Measurements from ENCODE around the gene TEDC2. TPM values are rescaled to one million over a fixed set of nuclear protein-coding genes. Genes with fewer than 3 reads are reported as not detected.

Gene TEDC2, protein sequence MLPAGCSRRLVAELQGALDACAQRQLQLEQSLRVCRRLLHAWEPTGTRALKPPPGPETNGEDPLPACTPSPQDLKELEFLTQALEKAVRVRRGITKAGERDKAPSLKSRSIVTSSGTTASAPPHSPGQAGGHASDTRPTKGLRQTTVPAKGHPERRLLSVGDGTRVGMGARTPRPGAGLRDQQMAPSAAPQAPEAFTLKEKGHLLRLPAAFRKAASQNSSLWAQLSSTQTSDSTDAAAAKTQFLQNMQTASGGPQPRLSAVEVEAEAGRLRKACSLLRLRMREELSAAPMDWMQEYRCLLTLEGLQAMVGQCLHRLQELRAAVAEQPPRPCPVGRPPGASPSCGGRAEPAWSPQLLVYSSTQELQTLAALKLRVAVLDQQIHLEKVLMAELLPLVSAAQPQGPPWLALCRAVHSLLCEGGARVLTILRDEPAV
- total RNA-seq: 10 to 100 TPM; 21.6 to 32.9 TPM

DNA sequence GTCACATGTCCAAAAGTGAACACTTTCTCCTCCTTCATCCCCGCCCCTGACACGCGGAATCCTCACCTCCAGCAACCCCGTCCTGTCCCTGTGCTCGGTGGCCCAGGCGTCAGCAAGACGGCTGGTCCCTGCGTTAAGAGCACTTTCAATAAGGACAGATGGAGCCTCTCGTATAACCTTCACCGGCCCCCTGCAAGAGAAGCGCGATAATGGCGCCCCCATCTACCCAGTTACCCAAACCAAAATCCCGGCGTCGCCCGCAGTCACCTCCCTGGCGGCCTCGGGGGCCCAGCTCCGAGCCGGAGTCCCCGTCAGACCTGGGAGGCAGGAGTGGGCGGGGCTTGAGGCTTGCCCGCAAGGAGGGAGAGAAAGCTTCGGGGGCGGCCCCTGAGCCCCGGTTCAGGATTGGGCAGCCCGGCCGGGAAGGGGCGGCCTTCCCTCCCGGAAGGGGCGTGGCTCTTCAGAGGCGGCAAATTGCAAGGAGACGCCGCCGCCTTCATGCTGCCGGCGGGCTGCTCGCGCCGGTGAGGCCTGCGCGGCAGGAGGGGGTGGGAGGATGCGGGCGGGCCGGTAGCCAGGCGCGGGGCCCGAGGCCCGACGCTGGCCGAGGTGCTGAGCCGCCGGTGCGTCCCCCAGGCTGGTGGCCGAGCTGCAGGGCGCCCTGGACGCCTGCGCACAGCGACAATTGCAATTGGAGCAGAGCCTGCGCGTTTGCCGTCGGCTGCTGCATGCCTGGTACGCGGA is at the start of gene TEDC2:
TEDC2 (plus strand) TSS at position 463 of the 744 bp plus-strand sequence; CDS start at position 499, 36 bp downstream.
- H3K4me3 Mint-ChIP-seq: peak within 1 kb of the TSS; percentile 79
- peaks cover 42% of the 10 kb centered on the region for H3K36me3 Mint-ChIP-seq (ENCODE audit: low read depth)
- CTCF ChIA-PET: interaction anchor here (0.7 to 1.5 kb wide), 9 partner anchors 10 to 304 kb away, joined by 3 to 4 read pairs (median 4); partner anchors contain the start of genes CCNF, TBC1D24 and TRAF7
- no peaks in the 10 kb centered on the region for H3K27me3 Mint-ChIP-seq (ENCODE audit: low read depth)
- H3K4me1 Mint-ChIP-seq (ENCODE audit: low read depth): peaks cover 16% of the 10 kb centered on the region
- peak; percentile 97 for ATAC-seq
- no peaks in the 10 kb centered on the region for H3K9me3 Mint-ChIP-seq (ENCODE audit: insufficient read depth)
- DNase-seq: peak; percentile 98
- POLR2A ChIA-PET: interaction anchor here (1.0 to 3.5 kb wide), 6 partner anchors 11 to 54 kb away, joined by 3 to 14 read pairs (median 4); partner anchors contain the start of genes ATP6V0C, CCNF and NTN3
- peak within 1 kb of the TSS; percentile 94 for H3K27ac Mint-ChIP-seq

DNA sequence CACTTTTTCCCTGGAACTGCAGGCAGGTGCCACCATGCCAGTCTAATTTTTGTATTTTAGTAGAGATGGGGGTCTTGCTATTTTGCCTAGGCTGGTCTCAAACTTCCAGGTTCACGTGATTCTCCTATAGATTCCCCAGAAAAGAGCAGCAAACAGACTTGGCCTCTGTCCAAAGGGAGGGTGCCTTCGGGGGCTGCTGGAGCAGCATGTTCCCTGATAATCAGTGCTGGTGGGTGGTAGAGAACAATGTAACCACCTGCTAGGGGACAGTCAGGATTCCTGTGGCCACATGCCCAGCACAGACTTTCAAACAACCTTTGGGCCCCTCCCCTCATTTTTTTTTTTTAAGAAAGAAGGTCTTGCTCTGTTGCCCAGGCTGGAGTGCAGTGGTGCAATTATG is 44.8 kb upstream of the TEDC2 start:
- Mint-ChIP-seq H3K27me3 (ENCODE audit: low read depth) (peaks cover 15% of the 10 kb centered on the region), H3K36me3 (ENCODE audit: low read depth) (no peaks in the 10 kb centered on the region), H3K4me3 (no peak overlapping the region), H3K4me1 (ENCODE audit: low read depth) (no peaks in the 10 kb centered on the region), H3K27ac (no peak overlapping the region), H3K9me3 (ENCODE audit: insufficient read depth) (no peaks in the 10 kb centered on the region)
- CTCF ChIA-PET: no interaction called here
- DNase-seq: no peak
- POLR2A ChIA-PET: no interaction called here
- no peak for ATAC-seq

DNA sequence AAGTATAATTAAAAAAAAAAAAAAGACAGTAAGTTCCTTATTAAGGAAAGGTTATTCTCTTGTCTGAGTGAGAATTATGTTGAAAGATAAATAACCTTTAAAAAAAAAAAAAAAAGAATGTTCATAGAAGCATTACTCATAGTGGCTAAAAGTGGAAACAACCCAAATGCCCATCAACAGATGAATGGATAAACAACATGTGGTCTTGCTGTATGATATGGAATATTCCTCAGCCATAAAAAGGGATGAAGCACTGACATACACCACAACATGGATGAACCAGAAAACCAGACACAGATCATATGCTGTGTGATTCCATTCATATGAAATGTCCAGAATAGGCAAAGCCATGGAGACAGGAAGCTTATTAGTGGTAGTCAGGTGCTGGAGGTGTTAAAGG is 39.9 kb upstream of the TEDC2 start:
- no peak for DNase-seq
- CTCF ChIA-PET: no interaction called here
- H3K4me3 Mint-ChIP-seq: no peak overlapping the region
- no peak overlapping the region for H3K27ac Mint-ChIP-seq
- no peak for ATAC-seq
- peaks cover 18% of the 10 kb centered on the region for H3K4me1 Mint-ChIP-seq (ENCODE audit: low read depth)
- peaks cover 4% of the 10 kb centered on the region for H3K27me3 Mint-ChIP-seq (ENCODE audit: low read depth)
- POLR2A ChIA-PET: no interaction called here
- no peaks in the 10 kb centered on the region for H3K9me3 Mint-ChIP-seq (ENCODE audit: insufficient read depth)
- H3K36me3 Mint-ChIP-seq (ENCODE audit: low read depth): no peaks in the 10 kb centered on the region

DNA sequence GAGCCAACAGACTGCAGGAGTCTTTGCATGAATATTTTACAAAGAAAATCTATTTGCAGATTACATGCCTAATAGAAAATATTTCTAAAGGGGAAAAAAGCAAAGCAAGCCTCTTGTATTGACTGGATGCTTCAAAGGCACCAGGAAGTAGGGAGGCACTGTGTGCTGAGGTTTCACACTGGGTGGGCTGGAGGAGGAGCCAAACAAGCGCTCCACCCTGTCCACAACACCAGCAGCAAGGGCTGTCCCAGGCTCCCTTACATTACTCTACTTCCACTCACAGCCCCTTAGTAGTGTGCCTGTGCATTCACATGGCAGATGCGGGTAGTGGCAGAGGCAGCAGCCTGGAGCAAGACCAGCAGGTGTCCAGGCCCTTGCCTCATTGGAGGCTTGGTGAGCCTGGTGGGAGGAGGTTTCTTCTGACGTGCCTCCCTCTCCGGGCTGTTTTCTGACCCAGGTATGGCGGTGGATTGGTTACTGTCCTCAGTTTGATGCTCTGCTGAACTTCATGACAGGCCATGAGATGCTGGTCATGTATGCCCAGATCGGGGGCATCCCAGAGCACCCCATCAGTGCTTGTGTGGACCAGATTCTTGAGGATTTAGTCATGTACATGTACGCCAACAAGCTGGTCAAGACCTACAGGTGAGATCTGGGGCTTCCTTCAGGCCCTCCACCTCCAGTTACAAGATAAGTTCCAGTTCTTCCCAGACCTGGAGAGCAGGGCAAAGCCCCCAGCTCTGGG is 37.6 kb upstream of the TEDC2 start:
- ChIA-PET CTCF (interaction anchor here (0.8 to 2.6 kb wide), 2 partner anchors 12 to 33 kb away, joined by 3 to 15 read pairs; no protein-coding TSS in a partner anchor), POLR2A (interaction anchor here (0.6 kb wide), 1 partner anchor 227 kb away, joined by 3 read pairs; no protein-coding TSS in a partner anchor)
- ATAC-seq (peak; percentile 78), DNase-seq (peak; percentile 61)
- peaks cover 4% of the 10 kb centered on the region for H3K27me3 Mint-ChIP-seq (ENCODE audit: low read depth)
- peaks cover 22% of the 10 kb centered on the region for H3K4me1 Mint-ChIP-seq (ENCODE audit: low read depth)
- H3K9me3 Mint-ChIP-seq (ENCODE audit: insufficient read depth): no peaks in the 10 kb centered on the region
- H3K4me3 Mint-ChIP-seq: no peak overlapping the region
- no peaks in the 10 kb centered on the region for H3K36me3 Mint-ChIP-seq (ENCODE audit: low read depth)
- no peak overlapping the region for H3K27ac Mint-ChIP-seq

DNA sequence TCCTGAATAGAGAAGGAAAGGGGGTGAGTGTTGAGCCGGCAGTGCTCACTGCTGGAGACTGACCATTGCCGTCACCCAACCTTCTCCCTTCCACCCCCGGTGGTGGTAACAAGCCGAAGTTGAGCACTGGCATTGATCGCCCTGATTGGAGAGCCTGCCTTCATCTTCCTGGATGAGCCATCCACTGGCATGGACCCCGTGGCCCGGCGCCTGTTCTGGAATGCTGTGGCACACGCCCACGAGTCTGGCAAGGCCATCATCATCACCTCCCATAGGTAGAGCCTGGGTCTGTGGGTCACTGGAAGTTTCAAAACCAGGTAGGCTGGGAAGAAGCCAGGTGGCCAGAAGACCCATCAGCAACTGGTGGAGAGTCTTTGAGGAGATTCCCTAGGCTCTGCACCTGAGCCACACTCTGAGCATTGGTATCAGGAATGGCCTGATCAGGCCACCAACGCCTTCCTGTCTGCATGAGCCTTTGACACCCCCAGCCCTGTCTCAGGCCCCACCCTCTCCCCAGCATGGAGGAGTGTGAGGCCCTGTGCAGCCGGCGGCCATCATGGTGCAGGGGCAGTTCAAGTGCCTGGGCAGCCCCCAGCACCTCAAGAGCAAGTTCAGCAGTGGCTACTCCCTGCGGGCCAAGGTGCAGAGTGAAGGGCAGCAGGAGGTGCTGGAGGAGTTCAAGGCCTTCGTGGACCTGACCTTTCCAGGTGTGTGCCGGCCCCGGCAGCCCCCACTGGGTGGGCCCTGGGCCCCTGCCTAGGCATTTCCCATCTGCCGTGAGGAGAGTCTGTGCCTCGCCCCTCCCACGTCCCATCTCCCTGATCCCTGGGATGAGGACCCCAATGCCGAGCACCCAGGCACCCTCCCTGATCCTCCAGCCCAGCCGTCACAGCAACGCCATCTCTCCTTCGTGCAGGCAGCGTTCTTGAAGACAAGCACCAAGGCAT is 35.6 kb upstream of the TEDC2 start:
- ATAC-seq: no peak
- H3K4me3 Mint-ChIP-seq: no peak overlapping the region
- no peak overlapping the region for H3K27ac Mint-ChIP-seq
- H3K9me3 Mint-ChIP-seq (ENCODE audit: insufficient read depth): no peaks in the 10 kb centered on the region
- peaks cover 4% of the 10 kb centered on the region for H3K27me3 Mint-ChIP-seq (ENCODE audit: low read depth)
- H3K36me3 Mint-ChIP-seq (ENCODE audit: low read depth): no peaks in the 10 kb centered on the region
- POLR2A ChIA-PET: no interaction called here
- H3K4me1 Mint-ChIP-seq (ENCODE audit: low read depth): peaks cover 36% of the 10 kb centered on the region
- CTCF ChIA-PET: interaction anchor here (0.7 to 2.6 kb wide), 4 partner anchors 14 to 67 kb away, joined by 3 to 15 read pairs (median 4); no protein-coding TSS in a partner anchor
- DNase-seq: no peak

DNA sequence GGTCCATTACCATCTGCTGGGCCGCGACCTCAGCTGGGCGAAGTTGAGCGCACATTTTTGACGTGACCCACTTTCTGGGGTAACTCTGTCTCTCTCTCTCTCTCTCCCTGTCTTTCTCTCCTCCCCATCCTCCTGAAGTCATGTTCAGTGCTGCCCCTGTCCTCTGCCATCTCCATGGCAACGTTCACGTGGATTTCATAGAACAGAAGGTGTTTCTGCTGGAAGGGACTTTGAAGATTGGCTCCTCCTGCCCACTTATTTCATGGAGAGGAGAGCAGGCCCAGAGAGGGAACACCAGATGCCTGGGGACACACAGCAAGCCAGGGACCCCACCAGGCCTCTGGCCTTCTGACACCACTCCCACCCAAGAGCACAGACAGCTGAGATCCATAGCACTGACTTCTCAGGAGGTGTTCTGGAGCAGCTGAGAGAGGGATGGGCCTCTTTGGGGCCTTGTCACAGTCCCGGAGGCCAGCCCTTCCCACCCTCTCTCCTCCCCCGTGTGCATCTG is 34.8 kb upstream of the TEDC2 start:
- H3K27ac Mint-ChIP-seq: no peak overlapping the region
- peaks cover 3% of the 10 kb centered on the region for H3K36me3 Mint-ChIP-seq (ENCODE audit: low read depth)
- ChIA-PET CTCF (no interaction called here), POLR2A (no interaction called here)
- H3K4me3 Mint-ChIP-seq: no peak overlapping the region
- peaks cover 3% of the 10 kb centered on the region for H3K27me3 Mint-ChIP-seq (ENCODE audit: low read depth)
- DNase-seq (no peak), ATAC-seq (no peak)
- H3K9me3 Mint-ChIP-seq (ENCODE audit: insufficient read depth): no peaks in the 10 kb centered on the region
- H3K4me1 Mint-ChIP-seq (ENCODE audit: low read depth): peaks cover 39% of the 10 kb centered on the region

DNA sequence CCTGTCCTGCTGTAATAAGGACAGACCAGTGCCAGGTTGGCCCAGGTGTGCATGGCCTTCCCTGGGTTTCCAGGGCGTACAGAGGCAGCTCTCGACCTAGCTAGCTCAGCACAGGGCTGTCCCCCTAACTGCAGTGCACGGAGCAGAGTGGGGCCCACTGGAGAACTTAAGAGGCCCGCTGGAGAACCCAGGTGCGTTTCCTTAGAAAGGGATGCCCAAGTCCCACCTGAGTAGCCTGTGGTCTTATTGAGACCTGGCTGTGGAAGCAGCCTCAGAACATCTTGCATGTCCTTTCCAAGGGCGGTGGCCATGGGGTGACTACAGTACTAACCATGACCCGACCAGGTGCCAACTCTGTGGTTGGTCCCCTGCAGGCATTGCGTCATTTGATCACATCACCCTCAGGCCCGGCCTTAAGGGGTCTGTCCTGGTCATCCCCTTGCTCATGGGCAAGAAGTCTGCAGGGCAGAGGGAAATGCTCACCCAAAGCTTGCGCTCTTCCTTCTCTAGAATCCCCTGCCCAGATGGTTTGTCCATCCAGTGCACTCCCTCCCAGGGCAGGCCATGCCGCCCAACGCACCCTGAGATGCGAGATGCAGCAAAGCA is 34.0 kb upstream of the TEDC2 start:
- no peak for ATAC-seq
- Mint-ChIP-seq H3K4me3 (no peak overlapping the region), H3K9me3 (ENCODE audit: insufficient read depth) (no peaks in the 10 kb centered on the region), H3K4me1 (ENCODE audit: low read depth) (peaks cover 47% of the 10 kb centered on the region), H3K27me3 (ENCODE audit: low read depth) (no peaks in the 10 kb centered on the region), H3K27ac (no peak overlapping the region), H3K36me3 (ENCODE audit: low read depth) (peaks cover 12% of the 10 kb centered on the region)
- CTCF ChIA-PET: no interaction called here
- POLR2A ChIA-PET: no interaction called here
- no peak for DNase-seq

DNA sequence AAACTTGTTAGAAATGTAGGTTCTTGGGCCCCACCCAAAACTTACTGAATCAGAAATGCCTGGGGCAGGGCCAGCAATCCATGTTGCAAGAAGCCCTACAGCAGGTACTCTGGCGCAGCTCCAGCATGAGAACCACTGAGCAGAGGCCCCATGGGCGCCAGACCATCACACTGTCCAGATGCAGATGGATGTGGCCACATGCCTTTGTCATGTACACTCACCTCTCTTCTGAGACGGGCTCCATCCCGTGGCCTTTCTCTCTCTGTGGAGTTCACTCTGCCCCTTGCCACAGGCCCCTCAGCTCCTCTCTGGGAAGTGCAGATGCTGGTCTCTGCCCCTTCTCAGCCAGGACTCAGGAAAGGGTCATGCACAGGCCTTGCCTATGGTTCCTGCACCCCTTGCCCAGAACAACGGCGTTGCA is 33.0 kb upstream of the TEDC2 start:
- Mint-ChIP-seq H3K9me3 (ENCODE audit: insufficient read depth) (no peaks in the 10 kb centered on the region), H3K27me3 (ENCODE audit: low read depth) (no peaks in the 10 kb centered on the region), H3K27ac (no peak overlapping the region), H3K4me3 (no peak overlapping the region), H3K4me1 (ENCODE audit: low read depth) (peaks cover 43% of the 10 kb centered on the region), H3K36me3 (ENCODE audit: low read depth) (peaks cover 15% of the 10 kb centered on the region)
- ChIA-PET POLR2A (interaction anchor here (1.6 kb wide), 1 partner anchor 33 kb away, joined by 4 read pairs; the partner anchor contains the start of gene TEDC2), CTCF (interaction anchor here (1.2 to 2.0 kb wide), 2 partner anchors 33 to 87 kb away, joined by 4 to 5 read pairs; partner anchors contain the start of genes ABCA3 and TEDC2)
- DNase-seq (no peak), ATAC-seq (no peak)

DNA sequence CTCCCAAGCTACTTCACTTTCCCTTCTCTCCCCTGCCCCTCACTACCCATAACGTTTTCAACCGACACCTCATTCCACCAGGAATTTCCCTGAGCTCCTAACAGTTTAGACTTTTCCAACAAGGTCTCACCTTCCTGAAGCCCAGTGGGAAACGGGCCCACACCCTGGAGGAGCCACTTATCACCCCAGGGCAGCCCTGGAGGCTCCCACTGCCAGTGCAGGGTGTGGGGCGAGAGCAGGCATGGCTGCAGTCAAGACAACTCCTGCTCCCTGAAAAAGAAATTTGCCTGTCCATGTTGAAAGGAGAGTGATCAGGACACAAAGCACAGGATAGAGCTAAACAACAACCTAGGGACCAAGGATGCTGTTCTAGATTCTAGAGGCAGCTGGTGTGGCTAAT is 32.4 kb upstream of the TEDC2 start:
- H3K9me3 Mint-ChIP-seq (ENCODE audit: insufficient read depth): no peaks in the 10 kb centered on the region
- ChIA-PET CTCF (interaction anchor here (1.2 to 3.7 kb wide), 3 partner anchors 13 to 87 kb away, joined by 4 to 20 read pairs (median 5); partner anchors contain the start of genes ABCA3 and TEDC2), POLR2A (interaction anchor here (1.6 kb wide), 1 partner anchor 32 kb away, joined by 4 read pairs; the partner anchor contains the start of gene TEDC2)
- peak overlapping the region; percentile 89 for H3K4me3 Mint-ChIP-seq
- no peaks in the 10 kb centered on the region for H3K27me3 Mint-ChIP-seq (ENCODE audit: low read depth)
- H3K4me1 Mint-ChIP-seq (ENCODE audit: low read depth): peaks cover 40% of the 10 kb centered on the region
- ATAC-seq: no peak
- no peak for DNase-seq
- H3K27ac Mint-ChIP-seq: peak overlapping the region; percentile 72
- H3K36me3 Mint-ChIP-seq (ENCODE audit: low read depth): peaks cover 18% of the 10 kb centered on the region

All from activated CD8-positive, alpha-beta T cell treated with anti-CD3 and anti-CD28 coated beads, Interleukin-2, amount 10 ng/mL, durations not matched to agents 7 days and 5 days (primary cell).